NT2/D1 (cell line): ENCODE measurements around the gene RASEF.

Experiments
- YY1 ChIP-seq: IDR thresholded peaks from 2 replicates; pipeline ENCODE4 v1.6.1; 2011; ENCODE audit not compliant: insufficient read length, insufficient read depth
- ZNF274 ChIP-seq: IDR thresholded peaks from 2 replicates; pipeline ENCODE4 v1.6.1; 2011; ENCODE audit warnings: mild to moderate bottlenecking, low read depth, low read length

GRCh38 chr9:83047839-83048775, 14.8 kb downstream of the RASEF start:
- TF ChIP-seq YY1 (no peak), ZNF274 (no peak)
